Lung (tissue), 12 donors: ENCODE results near the gene SLC38A6. TPM values are rescaled to one million over a fixed set of nuclear protein-coding genes. Genes with fewer than 3 reads are reported as not detected.
"Not testable (repeated sequence)": the region's sequence is repeated elsewhere in the genome, so short reads cannot be mapped to it uniquely, and the experiment has no call there.

ENCODE experiments used
- ATAC-seq: fragments of 200-7000 bp; cut with Tn5 transposase; one replicate; pipeline ENCODE4 v1.9.1; 2020; ENCODE audit warnings: moderate number of reproducible peaks; ENCODE audit not compliant: insufficient read depth, low FRiP score
- DNase-seq, 3 donors: peaks; one replicate each; pipeline ENCODE4 v3.0.0-alpha.2; 2013 to 2017
- H3K27ac ChIP-seq, 2 donors: one replicate each; pipeline ENCODE4 v1.5.1; 2013; ENCODE audit warnings: mild to moderate bottlenecking in 2 of 2, moderate library complexity in 2 of 2, control low read depth in 1 of 2, inconsistent platforms in 1 of 2, low read depth in 1 of 2, low read length in 1 of 2
- H3K27me3 ChIP-seq, 3 donors: one replicate each; pipeline ENCODE4 v1.5.1; 2013; ENCODE audit warnings: low read length in 2 of 3; ENCODE audit not compliant: control insufficient read depth in 3 of 3, insufficient read depth in 3 of 3
- H3K36me3 ChIP-seq, 4 donors: one replicate each; pipeline ENCODE4 v1.5.1; 2013; ENCODE audit warnings: low read length in 4 of 4, mild to moderate bottlenecking in 1 of 4, moderate library complexity in 1 of 4; ENCODE audit not compliant: control insufficient read depth in 4 of 4, insufficient read depth in 4 of 4
- H3K4me1 ChIP-seq, 5 donors: one replicate each; pipeline ENCODE4 v1.5.1; 2013; ENCODE audit warnings: low read length in 5 of 5, mild to moderate bottlenecking in 2 of 5, moderate library complexity in 1 of 5; ENCODE audit not compliant: control insufficient read depth in 5 of 5, insufficient read depth in 5 of 5
- H3K4me3 ChIP-seq: one replicate; pipeline ENCODE4 v1.5.1; 2013; ENCODE audit warnings: mild to moderate bottlenecking, control low read depth, moderate library complexity
- H3K9ac ChIP-seq, 2 donors: one replicate each; pipeline ENCODE4 v1.5.1; 2013; ENCODE audit warnings: low read length in 2 of 2, control low read depth in 1 of 2; ENCODE audit not compliant: insufficient read depth in 1 of 2
- H3K9me3 ChIP-seq, 4 donors: one replicate each; pipeline ENCODE4 v1.5.1; 2013; ENCODE audit warnings: low read length in 3 of 4, mild to moderate bottlenecking in 1 of 4, moderate library complexity in 1 of 4; ENCODE audit not compliant: control insufficient read depth in 4 of 4, insufficient read depth in 3 of 4
- CTCF ChIP-seq: IDR thresholded peaks from 2 replicates; pipeline ENCODE4 v1.5.1; 2012; ENCODE audit warnings: mild to moderate bottlenecking; ENCODE audit errors: control extremely low read depth, extremely low read depth
- WGBS, 2 donors: extraction: QIAGEN DNeasy Blood & Tissue Kit; methylation state at CpG; one replicate each; pipeline ENCODE4 v1.1.7; 2013; 5-methylcytosine and 5-hydroxymethylcytosine counted together
- polyA plus RNA-seq, 2 donors: library from polyadenylated mRNA; stranded (reverse); fragments of 200-250 nt; gene quantifications; one replicate each; pipeline ENCODE4 v1.2.1, GENCODE V29; 2013
- total RNA-seq, 2 donors: library from RNA; depleted of rRNA in 1 of 2; stranded (reverse); fragments of >200 nt in 1 of 2; gene quantifications; one replicate each; pipeline ENCODE4 v1.2.1, GENCODE V29; 2014 to 2021
- donor health status: control.
- donor health status: control.
- donor health status: Bipolar disorder and iron deficiency.
- donor health status: healthy.
- donor health status: DM: yes; HTN: yes; CAD: no.

Gene SLC38A6
- total and polyA plus RNA-seq, 4 donors = 10.0 to 62.4 (median 25.0) TPM

GRCh38 chr14:61090432-61091216 is 109.6 kb downstream of the SLC38A6 start:
- no peak overlapping the region for H3K9ac ChIP-seq
- no peak overlapping the region for H3K4me3 ChIP-seq
- no peaks in the 10 kb centered on the region for H3K9me3 ChIP-seq
- no peak for TF ChIP-seq CTCF
- H3K36me3 ChIP-seq = no peaks in the 10 kb centered on the region
- H3K27ac ChIP-seq = peak overlapping the region in 1 of 2 donors; percentile 39
- DNase-seq (peak in 2 of 3 donors; percentile 28 to 36), ATAC-seq (no peak)
- H3K4me1 ChIP-seq = peaks cover 0 to 18% (median 2%) of the 10 kb centered on the region in 5 donors
- H3K27me3 ChIP-seq = no peaks in the 10 kb centered on the region
- 72 to 78% methylated on average over 7 of the region's 7 CpGs for WGBS, 2 donors

GRCh38 chr14:61091657-61092273 is 110.7 kb downstream of the SLC38A6 start:
- no peak overlapping the region for H3K9ac ChIP-seq
- DNase-seq (peak in 1 of 3 donors; percentile 33), ATAC-seq (no peak)
- H3K36me3 ChIP-seq = no peaks in the 10 kb centered on the region
- no peak for TF ChIP-seq CTCF
- no peak overlapping the region for H3K4me3 ChIP-seq
- H3K27ac ChIP-seq = no peak overlapping the region
- H3K27me3 ChIP-seq = no peaks in the 10 kb centered on the region
- H3K9me3 ChIP-seq = no peaks in the 10 kb centered on the region
- WGBS, 2 donors = 83 to 91% methylated on average over 2 of the region's 2 CpGs
- H3K4me1 ChIP-seq = peaks cover 0 to 18% (median 2%) of the 10 kb centered on the region in 5 donors

GRCh38 chr14:61098096-61098495 is 117.1 kb downstream of the SLC38A6 start:
- H3K4me1 ChIP-seq = peaks cover 5 to 40% (median 8%) of the 10 kb centered on the region in 5 donors
- not testable (repeated sequence) for DNase-seq, H3K36me3 ChIP-seq, H3K9me3 ChIP-seq, ATAC-seq, H3K9ac ChIP-seq, H3K27me3 ChIP-seq, H3K4me3 ChIP-seq, H3K27ac ChIP-seq
- 85 to 92% methylated on average over 15 of the region's 15 CpGs for WGBS, 2 donors

- H3K4me3 ChIP-seq = no peak overlapping the region
- ATAC-seq = no peak
- no peak for TF ChIP-seq CTCF
- no peak overlapping the region for H3K27ac ChIP-seq
- H3K36me3 ChIP-seq = no peaks in the 10 kb centered on the region
- H3K4me1 ChIP-seq = peaks cover 8 to 46% (median 12%) of the 10 kb centered on the region in 5 donors
- no peaks in the 10 kb centered on the region for H3K27me3 ChIP-seq
- DNase-seq = no peak
- peaks cover 0 to 2% (median 0%) of the 10 kb centered on the region in 4 donors for H3K9me3 ChIP-seq
- no peak overlapping the region for H3K9ac ChIP-seq
These were observed 117.7 kb downstream of the SLC38A6 start for GRCh38 chr14:61098721-61099120.
